ENCODE data around the gene PSMA6.

Gene PSMA6

GRCh38 chr14:35365130-35366055, 73.2 kb downstream of the PSMA6 start:
- WGBS (ENCODE audit: extremely low coverage, insufficient coverage, insufficient read length): no CpG with 5 or more reads among the region's 13 CpGs
- peak overlapping the region; percentile 18 for H2BK5ac ChIP-seq (ENCODE audit: low read depth, low read length, poor library complexity)
- peak overlapping the region; percentile 73 for H4K91ac ChIP-seq (ENCODE audit: low read depth, low read length)
- peak overlapping the region; percentile 59 for H2AK5ac ChIP-seq (ENCODE audit: low read length)
- H2BK12ac ChIP-seq (ENCODE audit: low read length): peak overlapping the region; percentile 64
- peaks cover 2% of the 10 kb centered on the region for H3K9me3 ChIP-seq (ENCODE audit: insufficient read depth, low read depth, low read length)
- no peaks in the 10 kb centered on the region for H3K36me3 ChIP-seq (ENCODE audit: control insufficient read depth in 1 of 2, insufficient read depth in 2 of 2, low read length in 2 of 2)
- H3K18ac ChIP-seq (ENCODE audit: low read length): peak overlapping the region; percentile 64
- H3K23ac ChIP-seq (ENCODE audit: low read length): no peak overlapping the region
- H3K4me2 ChIP-seq (ENCODE audit: low read length): no peak overlapping the region
- DNase-seq: peak; percentile 85 to 87
- H3K27me3 ChIP-seq (ENCODE audit: insufficient read depth, low read length): no peaks in the 10 kb centered on the region
- peaks cover 29 to 37% of the 10 kb centered on the region in 2 experiments for H3K4me1 ChIP-seq (ENCODE audit: control insufficient read depth in 1 of 2, insufficient read depth in 2 of 2, low read length in 2 of 2)
- no peak overlapping the region for H4K12ac ChIP-seq (ENCODE audit: low read depth, low read length)
- no peak overlapping the region for H3K4me3 ChIP-seq (ENCODE audit: low read depth, low read length)
- peak overlapping the region; percentile 9 for H3K4ac ChIP-seq (ENCODE audit: low read depth, low read length)
- H3K14ac ChIP-seq (ENCODE audit: low read length): peak overlapping the region; percentile 50
- peak overlapping the region; percentile 50 for H3K27ac ChIP-seq (ENCODE audit: low read depth, low read length)
- peak overlapping the region; percentile 5 for H4K8ac ChIP-seq (ENCODE audit: low read depth, low read length)
- peaks cover 3% of the 10 kb centered on the region for H3K79me2 ChIP-seq (ENCODE audit: control insufficient read depth, insufficient read depth, low read length, poor library complexity)
- no peak overlapping the region for H3K9ac ChIP-seq (ENCODE audit: low read length)
- H2BK120ac ChIP-seq (ENCODE audit: insufficient read depth, low read length, poor library complexity): peak overlapping the region; percentile 76
- peak overlapping the region; percentile 8 for H2AFZ ChIP-seq (ENCODE audit: insufficient read depth, low read length, poor library complexity)
- peaks cover 31% of the 10 kb centered on the region for H3K79me1 ChIP-seq (ENCODE audit: low read length)

- Histone ChIP-seq H2BK5ac (ENCODE audit: low read depth, low read length, poor library complexity) (peak overlapping the region; percentile 18), H3K9ac (ENCODE audit: low read length) (no peak overlapping the region), H2BK120ac (ENCODE audit: insufficient read depth, low read length, poor library complexity) (peak overlapping the region; percentile 76), H2BK12ac (ENCODE audit: low read length) (peak overlapping the region; percentile 50), H2AK5ac (ENCODE audit: low read length) (peak overlapping the region; percentile 59), H4K12ac (ENCODE audit: low read depth, low read length) (no peak overlapping the region), H2AFZ (ENCODE audit: insufficient read depth, low read length, poor library complexity) (no peak overlapping the region), H3K14ac (ENCODE audit: low read length) (peak overlapping the region; percentile 50), H4K8ac (ENCODE audit: low read depth, low read length) (peak overlapping the region; percentile 25), H3K4me2 (ENCODE audit: low read length) (no peak overlapping the region), H3K36me3 (ENCODE audit: control insufficient read depth in 1 of 2, insufficient read depth in 2 of 2, low read length in 2 of 2) (no peaks in the 10 kb centered on the region), H3K4me1 (ENCODE audit: control insufficient read depth in 1 of 2, insufficient read depth in 2 of 2, low read length in 2 of 2) (peaks cover 29 to 37% of the 10 kb centered on the region in 2 experiments), H3K4ac (ENCODE audit: low read depth, low read length) (peak overlapping the region; percentile 59), H3K23ac (ENCODE audit: low read length) (no peak overlapping the region), H3K18ac (ENCODE audit: low read length) (peak overlapping the region; percentile 64), H3K4me3 (ENCODE audit: low read depth, low read length) (no peak overlapping the region), H3K27me3 (ENCODE audit: insufficient read depth, low read length) (no peaks in the 10 kb centered on the region), H3K27ac (ENCODE audit: low read depth, low read length) (peak overlapping the region; percentile 50), H3K9me3 (ENCODE audit: insufficient read depth, low read depth, low read length) (peaks cover 4% of the 10 kb centered on the region), H4K91ac (ENCODE audit: low read depth, low read length) (peak overlapping the region; percentile 72), H3K79me1 (ENCODE audit: low read length) (peaks cover 31% of the 10 kb centered on the region), H3K79me2 (ENCODE audit: control insufficient read depth, insufficient read depth, low read length, poor library complexity) (peaks cover 3% of the 10 kb centered on the region)
- DNase-seq: peak; percentile 59 to 62
- no CpG with 5 or more reads among the region's 12 CpGs for WGBS (ENCODE audit: extremely low coverage, insufficient coverage, insufficient read length)
These were observed 73.9 kb downstream of the PSMA6 start for GRCh38 chr14:35366056-35366451.

- H3K4me3 ChIP-seq (ENCODE audit: low read depth, low read length): no peak overlapping the region
These were observed 74.4 kb downstream of the PSMA6 start for GRCh38 chr14:35366521-35366976.

GRCh38 chr14:35367056-35367372, 74.8 kb downstream of the PSMA6 start:
- no peak overlapping the region for H3K23ac ChIP-seq (ENCODE audit: low read length)
- H2AFZ ChIP-seq (ENCODE audit: insufficient read depth, low read length, poor library complexity): no peak overlapping the region
- H3K36me3 ChIP-seq (ENCODE audit: control insufficient read depth in 1 of 2, insufficient read depth in 2 of 2, low read length in 2 of 2): no peaks in the 10 kb centered on the region
- peak overlapping the region; percentile 12 for H3K18ac ChIP-seq (ENCODE audit: low read length)
- H4K91ac ChIP-seq (ENCODE audit: low read depth, low read length): peak overlapping the region; percentile 72
- H3K9me3 ChIP-seq (ENCODE audit: insufficient read depth, low read depth, low read length): peaks cover 7% of the 10 kb centered on the region
- H3K79me1 ChIP-seq (ENCODE audit: low read length): peaks cover 31% of the 10 kb centered on the region
- H3K14ac ChIP-seq (ENCODE audit: low read length): peak overlapping the region; percentile 66
- H3K79me2 ChIP-seq (ENCODE audit: control insufficient read depth, insufficient read depth, low read length, poor library complexity): peaks cover 3% of the 10 kb centered on the region
- no peaks in the 10 kb centered on the region for H3K27me3 ChIP-seq (ENCODE audit: insufficient read depth, low read length)
- H2BK12ac ChIP-seq (ENCODE audit: low read length): peak overlapping the region; percentile 58
- no peak overlapping the region for H3K9ac ChIP-seq (ENCODE audit: low read length)
- H3K27ac ChIP-seq (ENCODE audit: low read depth, low read length): no peak overlapping the region
- WGBS (ENCODE audit: extremely low coverage, insufficient coverage, insufficient read length): no CpG with 5 or more reads among the region's 5 CpGs
- no peak overlapping the region for H4K12ac ChIP-seq (ENCODE audit: low read depth, low read length)
- DNase-seq: no peak
- H2BK120ac ChIP-seq (ENCODE audit: insufficient read depth, low read length, poor library complexity): peak overlapping the region; percentile 14
- H3K4me2 ChIP-seq (ENCODE audit: low read length): no peak overlapping the region
- H3K4ac ChIP-seq (ENCODE audit: low read depth, low read length): no peak overlapping the region
- H3K4me1 ChIP-seq (ENCODE audit: control insufficient read depth in 1 of 2, insufficient read depth in 2 of 2, low read length in 2 of 2): peaks cover 29 to 37% of the 10 kb centered on the region in 2 experiments
- H2BK5ac ChIP-seq (ENCODE audit: low read depth, low read length, poor library complexity): no peak overlapping the region
- peak overlapping the region; percentile 77 for H2AK5ac ChIP-seq (ENCODE audit: low read length)
- no peak overlapping the region for H4K8ac ChIP-seq (ENCODE audit: low read depth, low read length)
- no peak overlapping the region for H3K4me3 ChIP-seq (ENCODE audit: low read depth, low read length)

More at GRCh38 chr14:35366521-35366976, 74.4 kb downstream of the PSMA6 start:
- H4K8ac ChIP-seq (ENCODE audit: low read depth, low read length): peak overlapping the region; percentile 25
- peaks cover 29 to 37% of the 10 kb centered on the region in 2 experiments for H3K4me1 ChIP-seq (ENCODE audit: control insufficient read depth in 1 of 2, insufficient read depth in 2 of 2, low read length in 2 of 2)
- H3K27ac ChIP-seq (ENCODE audit: low read depth, low read length): no peak overlapping the region
- no peak overlapping the region for H3K4me2 ChIP-seq (ENCODE audit: low read length)
- H2AK5ac ChIP-seq (ENCODE audit: low read length): peak overlapping the region; percentile 59
- peak overlapping the region; percentile 76 for H2BK120ac ChIP-seq (ENCODE audit: insufficient read depth, low read length, poor library complexity)
- no CpG with 5 or more reads among the region's 8 CpGs for WGBS (ENCODE audit: extremely low coverage, insufficient coverage, insufficient read length)
- no peaks in the 10 kb centered on the region for H3K27me3 ChIP-seq (ENCODE audit: insufficient read depth, low read length)
- H4K91ac ChIP-seq (ENCODE audit: low read depth, low read length): peak overlapping the region; percentile 72
- H2BK12ac ChIP-seq (ENCODE audit: low read length): peak overlapping the region; percentile 50
- H2AFZ ChIP-seq (ENCODE audit: insufficient read depth, low read length, poor library complexity): no peak overlapping the region
- H3K9ac ChIP-seq (ENCODE audit: low read length): no peak overlapping the region
- no peaks in the 10 kb centered on the region for H3K36me3 ChIP-seq (ENCODE audit: control insufficient read depth in 1 of 2, insufficient read depth in 2 of 2, low read length in 2 of 2)
- H3K4ac ChIP-seq (ENCODE audit: low read depth, low read length): peak overlapping the region; percentile 59
- no peak for DNase-seq
- peaks cover 3% of the 10 kb centered on the region for H3K79me2 ChIP-seq (ENCODE audit: control insufficient read depth, insufficient read depth, low read length, poor library complexity)
- H3K79me1 ChIP-seq (ENCODE audit: low read length): peaks cover 31% of the 10 kb centered on the region
- H3K14ac ChIP-seq (ENCODE audit: low read length): peak overlapping the region; percentile 66
- no peak overlapping the region for H3K23ac ChIP-seq (ENCODE audit: low read length)
- H3K9me3 ChIP-seq (ENCODE audit: insufficient read depth, low read depth, low read length): peaks cover 7% of the 10 kb centered on the region
- H2BK5ac ChIP-seq (ENCODE audit: low read depth, low read length, poor library complexity): no peak overlapping the region
- H4K12ac ChIP-seq (ENCODE audit: low read depth, low read length): no peak overlapping the region
- H3K18ac ChIP-seq (ENCODE audit: low read length): peak overlapping the region; percentile 64
